ENCODE measurements around the gene GFOD1. TPM values are rescaled to one million over a fixed set of nuclear protein-coding genes. Genes with fewer than 3 reads are reported as not detected.

Gene GFOD1
- total RNA-seq, 1 experiment from 2014 or later, result 6.1 TPM

GRCh38 chr6:13474360-13474759 is 13.0 kb downstream of the GFOD1 start:
- H4K5ac ChIP-seq (ENCODE audit: insufficient read length, low read depth, low read length), result no peak overlapping the region
- Mint-ChIP-seq H3K36me3 (ENCODE audit: insufficient read depth in 1 of 3, low read depth in 3 of 3) (peaks cover 0 to 6% (median 0%) of the 10 kb centered on the region in 3 experiments; a peak in 3 of 7 replicates), H3K4me1 (peaks cover 21 to 22% of the 10 kb centered on the region in 2 experiments), H3K9me3 (no peaks in the 10 kb centered on the region), H3K27me3 (ENCODE audit: low read depth) (peaks cover 1% of the 10 kb centered on the region; the same call in 1 of the 2 replicates), H3K4me3 (no peak overlapping the region), H3K27ac (no peak overlapping the region)
- H3K4me2 ChIP-seq (ENCODE audit: insufficient read depth, insufficient read length, low read length), result no peak overlapping the region
- H3K56ac ChIP-seq (ENCODE audit: insufficient read length, low read depth, low read length), result no peak overlapping the region
- H2BK15ac ChIP-seq (ENCODE audit: low read depth, low read length), result no peak overlapping the region
- no peak overlapping the region for H2AFZ ChIP-seq (ENCODE audit: low read length)
- H2BK5ac ChIP-seq (ENCODE audit: insufficient read length, low read length), result no peak overlapping the region
- no peak overlapping the region for H3K18ac ChIP-seq (ENCODE audit: insufficient read length, low read depth, low read length)
- H2BK20ac ChIP-seq (ENCODE audit: low read depth, low read length, poor library complexity, severe bottlenecking), result no peak overlapping the region
- no peak overlapping the region for H4K91ac ChIP-seq (ENCODE audit: insufficient read length, low read depth, low read length)
- H3K23ac ChIP-seq (ENCODE audit: insufficient read length, low read depth, low read length), result no peak overlapping the region
- no peaks in the 10 kb centered on the region for H3K23me2 ChIP-seq (ENCODE audit: insufficient read length, low read depth, low read length, poor library complexity, severe bottlenecking)
- no peak overlapping the region for H3K14ac ChIP-seq (ENCODE audit: insufficient read depth, low read length)
- no peak overlapping the region for H4K8ac ChIP-seq (replicated peaks; ENCODE audit: insufficient read length, low read depth, low read length)
- WGBS (ENCODE audit: extremely low coverage, insufficient read length, low lambda C conversion rate), result no CpG with 5 or more reads among the region's 3 CpGs
- no peaks in the 10 kb centered on the region for H3K9me3 ChIP-seq (ENCODE audit: control insufficient read depth, low read depth, low read length)
- no peak overlapping the region for H3K27ac ChIP-seq (ENCODE audit: insufficient read length, low read depth, low read length)
- no peak overlapping the region for H3K4ac ChIP-seq (ENCODE audit: low read depth, low read length)
- H2BK120ac ChIP-seq (ENCODE audit: low read depth, low read length, poor library complexity, severe bottlenecking), result no peak overlapping the region
- H3T11ph ChIP-seq (ENCODE audit: low read length), result no peak overlapping the region
- no peaks in the 10 kb centered on the region for H3K79me2 ChIP-seq (ENCODE audit: insufficient read depth, low read length)
- H3K79me1 ChIP-seq (ENCODE audit: insufficient read depth, low read depth, low read length, poor library complexity, severe bottlenecking), result no peaks in the 10 kb centered on the region
- DNase-seq, result no peak
- H2BK12ac ChIP-seq (ENCODE audit: insufficient read length, low read depth, low read length), result no peak overlapping the region
- no peak overlapping the region for H3K9ac ChIP-seq (ENCODE audit: extremely low read depth, insufficient read length, low read length)
- peaks cover 10% of the 10 kb centered on the region; the same call in 1 of the 2 replicates for H3K4me1 ChIP-seq (ENCODE audit: insufficient read depth, low read length)
- no peak for TF ChIP-seq CTCF (conservative IDR thresholded peaks at IDR 0.05)
- no peaks in the 10 kb centered on the region for H4K20me1 ChIP-seq (ENCODE audit: control insufficient read depth, insufficient read depth, insufficient read length)
- H2AK5ac ChIP-seq (ENCODE audit: insufficient read length, low read length), result no peak overlapping the region
- no peaks in the 10 kb centered on the region for H3K27me3 ChIP-seq (ENCODE audit: insufficient read depth, low read length)
